ENCODE data around the gene LSM14B. TPM values are rescaled to one million over a fixed set of nuclear protein-coding genes. Genes with fewer than 3 reads are reported as not detected.

Gene LSM14B
- total and polyA plus RNA-seq, 8 donors: 0.58 to 27.2 (median 15.3) TPM

- Histone ChIP-seq H3K4me1 (no peaks in the 10 kb centered on the region), H3K27me3 (no peaks in the 10 kb centered on the region), H3K4me3 (no peak overlapping the region), H3K36me3 (peaks cover 54 to 95% (median 91%) of the 10 kb centered on the region in 4 donors), H3K27ac (no peak overlapping the region), H3K9me3 (no peaks in the 10 kb centered on the region)
- intact Hi-C loops (cut with DNase I; ENCODE audit: low total_unique reads): no loop called here
- WGBS, 5 donors: 88 to 93% (median 90%) methylated on average over 25 of the region's 25 CpGs
- TF ChIP-seq POLR2AphosphoS5 (IDR thresholded peaks at IDR 0.05) (no peak), POLR2A (IDR thresholded peaks at IDR 0.05) (no peak), CTCF (IDR thresholded peaks at IDR 0.05) (no peak), EP300 (IDR thresholded peaks at IDR 0.05) (no peak)
- no peak for DNase-seq
Measured at GRCh38 chr20:62165762-62166399, 43.6 kb downstream of the LSM14B start.

GRCh38 chr20:62167474-62167873, 45.2 kb downstream of the LSM14B start:
- peaks cover 40 to 84% (median 79%) of the 10 kb centered on the region in 4 donors for H3K36me3 ChIP-seq
- no peak for DNase-seq
- WGBS, 5 donors: 81 to 92% (median 90%) methylated on average over 5 to 6 of the region's 6 CpGs

GRCh38 chr20:62168061-62168460, 45.8 kb downstream of the LSM14B start:
- H3K36me3 ChIP-seq: peaks cover 34 to 84% (median 79%) of the 10 kb centered on the region in 4 donors
- H3K4me3 ChIP-seq: no peak overlapping the region
- intact Hi-C loops (cut with DNase I; ENCODE audit: low total_unique reads): no loop called here
- H3K4me1 ChIP-seq: no peaks in the 10 kb centered on the region
- no peaks in the 10 kb centered on the region for H3K27me3 ChIP-seq
- no peak overlapping the region for H3K27ac ChIP-seq
- 82 to 98% (median 94%) methylated on average over 4 of the region's 4 CpGs for WGBS, 5 donors
- no peak for TF ChIP-seq CTCF (IDR thresholded peaks at IDR 0.05)
- no peak for TF ChIP-seq POLR2A (IDR thresholded peaks at IDR 0.05)
- TF ChIP-seq EP300 (IDR thresholded peaks at IDR 0.05): no peak
- no peak for TF ChIP-seq POLR2AphosphoS5 (IDR thresholded peaks at IDR 0.05)
- no peaks in the 10 kb centered on the region for H3K9me3 ChIP-seq
- no peak for DNase-seq

More at GRCh38 chr20:62167474-62167873, 45.2 kb downstream of the LSM14B start:
- intact Hi-C loops (cut with DNase I; ENCODE audit: low total_unique reads): no loop called here
- H3K4me3 ChIP-seq: no peak overlapping the region
- no peaks in the 10 kb centered on the region for H3K9me3 ChIP-seq
- no peaks in the 10 kb centered on the region for H3K27me3 ChIP-seq
- H3K27ac ChIP-seq: no peak overlapping the region
- TF ChIP-seq EP300 (IDR thresholded peaks at IDR 0.05) (no peak), CTCF (IDR thresholded peaks at IDR 0.05) (no peak), POLR2A (IDR thresholded peaks at IDR 0.05) (no peak), POLR2AphosphoS5 (IDR thresholded peaks at IDR 0.05) (no peak)
- H3K4me1 ChIP-seq: no peaks in the 10 kb centered on the region

GRCh38 chr20:62168890-62169435, 46.7 kb downstream of the LSM14B start:
- DNase-seq: no peak
- intact Hi-C loops (cut with DNase I; ENCODE audit: low total_unique reads): no loop called here
- H3K36me3 ChIP-seq: peaks cover 25 to 84% (median 79%) of the 10 kb centered on the region in 4 donors
- H3K27ac ChIP-seq: no peak overlapping the region
- no peaks in the 10 kb centered on the region for H3K4me1 ChIP-seq
- H3K27me3 ChIP-seq: no peaks in the 10 kb centered on the region
- H3K9me3 ChIP-seq: no peaks in the 10 kb centered on the region
- TF ChIP-seq POLR2AphosphoS5 (IDR thresholded peaks at IDR 0.05) (no peak), CTCF (IDR thresholded peaks at IDR 0.05) (no peak), EP300 (IDR thresholded peaks at IDR 0.05) (no peak), POLR2A (IDR thresholded peaks at IDR 0.05) (no peak)
- H3K4me3 ChIP-seq: no peak overlapping the region
- WGBS, 5 donors: 92 to 97% (median 96%) methylated on average over 16 to 23 of the region's 23 CpGs
